UCSD-AML1 (cell line): Measurements from ENCODE around the gene FOXP4.
A peak's percentile ranks its signal among the peaks of the same experiment; 100 is the strongest.

Experiments used
- DNase-seq: peaks from one replicate; lab custom pipeline; 2025; ENCODE audit not compliant: unreplicated experiment; lab: John Stamatoyannopoulos, UW

Gene FOXP4

GRCh38 chr6:41545703-41546474, at the start of gene FOXP4:
TSS of gene FOXP4 (plus strand) at chr6:41546381. CDS start at chr6:41565761, 19,380 bp downstream.
- DNase-seq: peak; percentile 86

- no peak for DNase-seq
Observed at GRCh38 chr6:41497573-41497972, 48.6 kb upstream of the FOXP4 start.

- DNase-seq: no peak
Observed at GRCh38 chr6:41497994-41498393, 48.2 kb upstream of the FOXP4 start.

- DNase-seq: no peak
Observed at GRCh38 chr6:41498968-41499599, 47.1 kb upstream of the FOXP4 start.

- DNase-seq: no peak
Observed at GRCh38 chr6:41500561-41500960, 45.6 kb upstream of the FOXP4 start.

DNA sequence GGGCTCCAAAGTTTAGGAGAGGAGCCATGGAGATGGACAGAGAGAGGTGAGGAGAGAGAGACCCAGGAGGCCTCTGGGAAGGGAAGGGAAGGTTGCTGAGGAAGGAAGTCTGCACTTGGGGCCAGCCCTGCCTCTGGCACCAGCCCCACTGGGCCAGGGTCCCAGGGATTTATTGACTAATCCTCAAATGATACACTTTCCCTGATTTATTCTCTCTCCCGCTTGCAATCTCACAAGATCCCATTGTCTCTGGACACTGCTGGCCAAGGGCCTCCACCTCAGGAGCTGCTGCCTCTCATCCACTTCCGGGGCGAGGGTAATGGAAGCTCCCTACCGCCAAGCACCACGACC, 43.6 kb upstream of the FOXP4 start:
- DNase-seq: no peak

- no peak for DNase-seq
Observed at GRCh38 chr6:41502917-41503671, 43.1 kb upstream of the FOXP4 start.

DNA sequence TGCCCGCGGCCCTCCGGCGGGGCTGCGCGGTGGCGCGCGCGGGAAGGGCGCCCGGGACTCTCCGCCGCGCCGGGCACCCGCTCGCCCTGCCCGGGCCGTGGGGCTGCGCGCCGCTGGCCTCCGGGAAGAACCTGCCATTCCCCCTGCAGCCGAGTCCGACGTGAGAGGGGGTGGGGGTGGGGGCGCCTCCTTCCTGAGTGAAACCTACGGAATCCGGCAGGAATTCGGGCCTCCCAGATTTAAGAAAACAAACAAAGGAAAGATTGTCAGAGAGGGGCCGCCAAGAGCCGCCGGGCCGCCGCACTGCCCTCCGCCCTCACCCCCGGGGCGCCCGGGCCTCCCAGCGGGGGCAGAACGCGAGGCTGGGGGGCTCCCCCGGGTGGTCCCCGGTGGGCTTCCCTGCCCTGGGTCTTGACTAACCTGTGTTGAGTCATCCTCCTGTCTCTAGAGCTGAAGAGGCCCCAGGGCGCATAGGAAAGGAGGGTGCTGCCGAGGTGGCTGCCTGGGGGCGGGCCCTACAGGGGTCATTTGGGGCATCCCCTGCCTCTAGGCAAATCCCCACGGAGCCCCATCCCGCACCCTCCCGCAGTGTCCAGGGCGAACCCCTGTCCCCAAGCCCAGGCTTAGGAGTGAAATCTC, 42.2 kb upstream of the FOXP4 start:
- DNase-seq: no peak

DNA sequence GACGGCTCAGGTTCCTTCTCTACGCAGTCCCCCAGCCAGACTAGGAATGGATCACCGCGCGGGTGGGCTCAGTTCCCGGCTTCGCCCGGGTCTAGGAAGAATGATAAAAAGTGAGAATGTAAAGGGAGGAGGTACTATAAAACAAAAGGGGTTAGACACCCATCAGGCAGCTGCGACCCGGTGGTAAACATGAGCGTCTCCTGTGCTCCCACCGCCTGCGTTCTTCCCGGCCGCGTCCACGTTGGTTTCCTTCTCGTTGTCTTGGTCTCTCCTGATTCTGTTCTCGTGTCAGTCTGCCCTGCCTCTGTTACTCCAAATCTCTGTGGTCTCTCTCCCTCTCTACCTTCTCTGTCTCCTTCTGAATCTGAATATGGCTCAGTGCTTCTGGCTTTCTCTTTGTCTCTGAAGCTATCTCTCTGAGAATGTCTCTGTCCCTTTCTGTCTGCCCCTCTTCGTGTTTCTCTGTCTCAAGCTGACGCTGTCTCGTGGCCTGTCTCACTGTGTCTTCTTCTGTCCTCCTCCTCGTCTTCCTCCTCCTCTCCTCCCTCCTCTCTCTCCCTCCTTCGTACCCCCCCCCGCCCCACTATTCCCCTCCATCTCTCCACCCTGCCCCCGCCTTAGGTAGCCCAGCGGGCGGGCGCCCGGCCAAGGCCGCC, 41.6 kb upstream of the FOXP4 start:
- DNase-seq: no peak

GRCh38 chr6:41505122-41506049, 40.8 kb upstream of the FOXP4 start:
- no peak for DNase-seq

DNA sequence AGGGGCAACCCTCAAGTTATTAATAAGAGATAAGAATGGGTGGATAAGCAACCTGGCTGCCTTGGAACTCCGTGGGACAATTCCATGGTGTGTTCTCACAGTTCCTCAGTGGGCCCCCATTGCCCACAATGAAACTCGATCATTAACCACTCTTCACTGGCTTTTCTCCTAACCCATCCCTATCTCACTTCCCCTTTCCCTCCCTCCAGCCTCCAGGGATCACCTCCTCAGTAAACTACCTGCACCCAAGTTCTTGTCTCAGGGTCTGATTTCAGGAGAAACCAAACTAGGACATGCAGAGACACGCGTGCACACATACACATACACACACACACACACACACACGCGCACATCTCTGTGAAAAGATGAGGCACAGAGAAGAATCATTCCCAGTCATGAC, 37.7 kb upstream of the FOXP4 start:
- no peak for DNase-seq

DNA sequence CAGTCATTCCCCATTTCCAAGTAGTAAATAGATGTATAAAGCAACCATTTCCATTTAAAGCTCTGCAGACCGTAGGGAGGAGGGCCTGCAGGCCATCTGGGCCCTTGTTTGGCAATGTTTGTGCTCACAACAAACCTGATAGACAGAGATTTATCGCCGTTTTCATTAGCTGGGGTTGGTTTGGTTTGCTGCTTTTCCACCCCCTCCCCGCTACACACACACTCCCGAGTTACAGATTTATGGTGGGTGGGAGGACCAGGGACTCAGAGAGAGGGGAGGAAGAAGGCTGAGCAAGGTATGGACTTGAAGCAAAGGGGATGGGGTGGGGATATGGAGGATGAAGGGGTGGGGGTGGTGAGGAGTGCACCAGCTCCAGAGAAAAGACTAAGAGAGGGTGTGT, 36.6 kb upstream of the FOXP4 start:
- no peak for DNase-seq

- no peak for DNase-seq
Observed at GRCh38 chr6:41511443-41512060, 34.6 kb upstream of the FOXP4 start.

- no peak for DNase-seq
Observed at GRCh38 chr6:41512146-41512701, 34.0 kb upstream of the FOXP4 start.

DNA sequence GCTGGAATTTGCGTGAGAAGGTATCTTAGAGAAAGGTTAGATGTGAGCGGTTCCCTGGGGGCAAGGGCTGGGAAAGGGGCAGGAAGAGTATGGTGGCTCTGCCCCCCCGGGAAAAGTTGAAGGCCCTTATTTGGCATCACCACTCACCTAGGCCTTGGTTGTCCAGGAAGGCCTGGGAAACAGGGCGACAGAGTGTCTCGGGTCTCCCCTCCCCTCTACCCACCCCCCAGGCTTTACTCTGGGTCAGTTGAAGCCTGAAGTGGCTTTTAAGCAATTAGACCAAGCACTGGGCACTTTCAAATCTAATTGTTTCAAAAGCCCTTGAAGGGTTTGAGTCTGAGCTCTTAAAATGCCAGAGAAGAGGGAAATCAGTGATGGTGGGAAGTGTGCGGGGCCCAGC, 30.2 kb upstream of the FOXP4 start:
- no peak for DNase-seq

GRCh38 chr6:41518118-41518517, 28.1 kb upstream of the FOXP4 start:
- DNase-seq: no peak

DNA sequence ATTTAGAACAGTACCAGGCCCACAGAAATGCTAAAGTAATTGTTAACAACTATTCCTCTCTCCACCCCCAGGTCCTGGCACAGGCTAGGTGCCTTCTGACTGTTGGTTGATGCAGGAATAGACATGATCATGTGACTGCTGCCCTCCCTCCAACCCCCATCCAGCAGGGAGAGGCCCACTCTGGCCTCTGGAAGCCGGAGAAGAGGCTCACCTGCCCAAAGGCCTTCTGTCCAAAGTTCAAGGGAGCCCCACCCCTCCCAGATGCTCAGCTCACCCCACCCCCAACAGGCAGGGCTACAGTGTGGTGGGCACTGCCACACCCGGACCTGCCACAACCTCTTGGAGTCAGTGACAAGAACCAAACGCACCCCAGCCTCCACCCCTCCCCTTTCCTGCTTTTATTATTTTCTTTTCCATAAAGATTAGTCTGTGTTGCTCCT, 26.9 kb upstream of the FOXP4 start:
- no peak for DNase-seq

GRCh38 chr6:41519745-41520699, 26.2 kb upstream of the FOXP4 start:
- no peak for DNase-seq
